ENCODE measurements around the gene KLKB1. TPM values are rescaled to one million over a fixed set of nuclear protein-coding genes. Genes with fewer than 3 reads are reported as not detected.

KLKB1 gene
- total and polyA plus RNA-seq, 2 donors (not counting 3 experiments of a cell fraction or from before 2014, with no cell fraction given) = not detected

- TF ChIP-seq EZH2 (IDR thresholded peaks at IDR 0.05; ENCODE audit: borderline replicate concordance, low read depth, low read length, severe bottlenecking) = no peak
- no peak for TF ChIP-seq MAX (IDR thresholded peaks at IDR 0.05; ENCODE audit: insufficient read depth, insufficient read length)
- TF ChIP-seq CTCF (IDR thresholded peaks at IDR 0.05; ENCODE audit: extremely low read depth in 1 of 2, insufficient read depth in 1 of 2, low read depth in 1 of 2, low read length in 2 of 2) = no peak
- TF ChIP-seq MYC (IDR thresholded peaks at IDR 0.05; ENCODE audit: low read depth, low read length) = no peak
- no peak for TF ChIP-seq POLR2AphosphoS5 (IDR thresholded peaks at IDR 0.05; ENCODE audit: insufficient read depth, low read depth, low read length)
- TF ChIP-seq POLR2A (IDR thresholded peaks at IDR 0.05; ENCODE audit: low read depth, low read length) = no peak
- no peak for TF ChIP-seq GATA2 (IDR thresholded peaks at IDR 0.05; ENCODE audit: insufficient read depth, insufficient read length, low read depth, low read length)
- TF ChIP-seq JUN (IDR thresholded peaks at IDR 0.05; ENCODE audit: borderline replicate concordance, insufficient read depth, insufficient read length, low read depth) = no peak
- no peak for TF ChIP-seq FOS (IDR thresholded peaks at IDR 0.05; ENCODE audit: borderline replicate concordance, insufficient read depth, low read length)
- Histone ChIP-seq H3K27ac (ENCODE audit: insufficient read depth, low read depth, low read length) (no peak overlapping the region), H3K9ac (replicated peaks; ENCODE audit: extremely low read depth, insufficient read depth, low read length) (no peak overlapping the region), H3K36me3 (ENCODE audit: control insufficient read depth in 2 of 2, extremely low read depth in 1 of 2, insufficient read depth in 2 of 2, low read length in 2 of 2) (no peaks in the 10 kb centered on the region), H3K27me3 (ENCODE audit: control insufficient read depth in 2 of 2, insufficient read depth in 2 of 2, low read length in 2 of 2) (no peaks in the 10 kb centered on the region), H3K4me1 (ENCODE audit: control insufficient read depth, extremely low read depth, insufficient read depth, low read length) (no peaks in the 10 kb centered on the region), H2AFZ (ENCODE audit: low read depth, low read length) (no peak overlapping the region), H3K9me3 (replicated peaks; ENCODE audit: control insufficient read depth, insufficient read depth, low read length) (no peaks in the 10 kb centered on the region), H4K20me1 (replicated peaks; ENCODE audit: control insufficient read depth, extremely low read depth, insufficient read depth, low read length) (no peaks in the 10 kb centered on the region), H3K4me3 (replicated peaks in 1 of 3; ENCODE audit: insufficient read depth in 1 of 3, low read depth in 1 of 3, low read length in 3 of 3) (no peak overlapping the region), H3K4me2 (ENCODE audit: insufficient read depth, low read length) (no peak overlapping the region), H3K79me2 (ENCODE audit: control insufficient read depth, insufficient read depth, low read length) (no peaks in the 10 kb centered on the region), H3K9me1 (replicated peaks; ENCODE audit: control insufficient read depth, extremely low read depth, insufficient read depth, low read length) (no peaks in the 10 kb centered on the region)
- BruUV-seq (replicated peaks) = no TSS peak
- POLR2A ChIA-PET = no interaction called here
- CTCF ChIA-PET = interaction anchor here (1.0 to 1.8 kb wide), 3 partner anchors 9 to 132 kb away, joined by 3 to 7 read pairs (median 6); partner anchors contain the start of genes CYP4V2 and TLR3
- dilution Hi-C loops (cut with MboI; ENCODE audit: extremely low pct_ligation_motif_present, low sequenced_read_pairs) (no loop called here), intact Hi-C loops (cut with micrococcal nuclease) (no loop called here)
- DNase-seq (ENCODE audit: low read depth, low spot score) (no peak), FAIRE-seq (no peak)
Measured at GRCh38 chr4:186201010-186201409, 26.3 kb upstream of the KLKB1 start.

Data from endothelial cell of umbilical vein (primary cell).